ENCODE results near the gene CMIP.

CMIP gene

DNA sequence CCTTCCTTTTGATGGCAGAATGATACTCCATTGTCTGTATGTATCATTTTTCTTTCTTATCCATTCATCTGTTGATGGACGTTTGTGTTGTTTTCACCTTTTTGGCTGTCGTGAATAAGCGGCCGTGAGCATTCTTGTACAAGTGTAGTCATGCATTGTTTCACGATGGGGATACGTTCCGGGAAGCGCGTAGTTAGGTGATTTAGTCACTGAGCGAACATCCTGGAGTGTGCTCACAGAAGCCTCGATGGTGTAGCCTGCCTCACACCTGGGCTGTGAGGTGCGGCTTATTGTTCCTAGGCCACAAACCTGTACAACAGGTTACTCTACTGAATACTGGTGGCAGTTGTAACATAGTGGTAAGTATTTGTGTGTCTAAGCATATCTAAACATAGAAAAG is 136.5 kb downstream of the CMIP start:
- Histone ChIP-seq H3K14ac (ENCODE audit: low read length) (no peak overlapping the region), H3K18ac (ENCODE audit: low read length) (no peak overlapping the region), H2BK120ac (ENCODE audit: insufficient read depth, low read length, poor library complexity) (no peak overlapping the region), H3K9me3 (ENCODE audit: insufficient read depth, low read depth, low read length) (no peaks in the 10 kb centered on the region), H3K9ac (ENCODE audit: low read length) (no peak overlapping the region), H3K36me3 (ENCODE audit: control insufficient read depth in 1 of 2, insufficient read depth in 2 of 2, low read length in 2 of 2) (peaks cover 4 to 5% of the 10 kb centered on the region in 2 experiments), H3K23ac (ENCODE audit: low read length) (no peak overlapping the region), H3K27me3 (ENCODE audit: insufficient read depth, low read length) (no peaks in the 10 kb centered on the region), H3K4ac (ENCODE audit: low read depth, low read length) (no peak overlapping the region), H3K79me2 (ENCODE audit: control insufficient read depth, insufficient read depth, low read length, poor library complexity) (peaks cover 8% of the 10 kb centered on the region), H2AK5ac (ENCODE audit: low read length) (no peak overlapping the region), H3K27ac (ENCODE audit: low read depth, low read length) (peak overlapping the region; percentile 57), H3K4me3 (ENCODE audit: low read depth, low read length) (no peak overlapping the region), H3K79me1 (ENCODE audit: low read length) (peaks cover 27% of the 10 kb centered on the region), H4K8ac (ENCODE audit: low read depth, low read length) (no peak overlapping the region), H2BK5ac (ENCODE audit: low read depth, low read length, poor library complexity) (no peak overlapping the region), H3K4me2 (ENCODE audit: low read length) (no peak overlapping the region), H2AFZ (ENCODE audit: insufficient read depth, low read length, poor library complexity) (no peak overlapping the region), H4K91ac (ENCODE audit: low read depth, low read length) (no peak overlapping the region), H4K12ac (ENCODE audit: low read depth, low read length) (no peak overlapping the region), H3K4me1 (ENCODE audit: control insufficient read depth in 1 of 2, insufficient read depth in 2 of 2, low read length in 2 of 2) (peaks cover 34 to 43% of the 10 kb centered on the region in 2 experiments), H2BK12ac (ENCODE audit: low read length) (no peak overlapping the region)
- no CpG with 5 or more reads among the region's 12 CpGs for WGBS (ENCODE audit: extremely low coverage, insufficient coverage, insufficient read length)
- peak; percentile 99 for DNase-seq

DNA sequence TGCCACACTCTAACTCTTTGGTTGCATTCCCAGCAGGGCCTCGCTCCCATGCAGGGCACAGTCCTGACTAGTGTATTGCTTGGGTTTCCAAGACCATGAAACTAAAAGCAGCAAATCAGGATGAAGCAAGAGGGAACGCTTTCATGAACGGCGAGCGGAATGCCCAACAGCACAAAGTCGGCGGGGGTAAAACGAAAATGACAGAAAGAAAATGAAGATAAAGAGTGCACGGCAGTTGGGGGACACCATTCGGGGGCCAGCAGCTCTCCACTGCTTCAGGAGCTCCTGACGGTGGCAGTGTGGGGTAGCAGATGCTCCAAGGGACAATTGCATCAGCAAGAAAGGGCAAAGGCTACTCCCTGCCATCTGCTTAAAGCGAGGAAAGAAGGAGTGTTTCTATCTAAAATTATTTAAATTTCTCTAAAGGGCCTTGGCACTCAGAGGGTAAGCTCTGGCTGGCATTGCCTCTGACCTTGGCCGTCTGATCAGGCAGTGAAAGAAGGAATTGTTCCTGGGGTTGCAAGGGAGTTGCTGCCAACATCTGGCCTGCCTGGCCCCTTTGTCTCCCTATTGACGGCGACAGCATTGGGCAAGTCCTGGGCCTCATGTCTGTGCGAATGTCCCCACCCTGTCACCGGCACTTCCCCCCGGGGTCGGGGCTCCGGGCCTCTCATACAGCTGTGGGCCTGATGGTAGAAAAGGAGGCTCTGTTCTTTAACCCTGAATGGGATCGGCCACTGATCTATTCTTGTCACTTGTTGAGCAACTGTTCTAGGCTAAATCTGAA is 138.2 kb downstream of the CMIP start:
- peaks cover 4 to 5% of the 10 kb centered on the region in 2 experiments for H3K36me3 ChIP-seq (ENCODE audit: control insufficient read depth in 1 of 2, insufficient read depth in 2 of 2, low read length in 2 of 2)
- peaks cover 11% of the 10 kb centered on the region for H3K79me2 ChIP-seq (ENCODE audit: control insufficient read depth, insufficient read depth, low read length, poor library complexity)
- no peak overlapping the region for H3K27ac ChIP-seq (ENCODE audit: low read depth, low read length)
- H3K9ac ChIP-seq (ENCODE audit: low read length), result no peak overlapping the region
- H3K9me3 ChIP-seq (ENCODE audit: insufficient read depth, low read depth, low read length), result no peaks in the 10 kb centered on the region
- no peaks in the 10 kb centered on the region for H3K27me3 ChIP-seq (ENCODE audit: insufficient read depth, low read length)
- H4K12ac ChIP-seq (ENCODE audit: low read depth, low read length), result no peak overlapping the region
- no peak overlapping the region for H3K4me2 ChIP-seq (ENCODE audit: low read length)
- H3K4ac ChIP-seq (ENCODE audit: low read depth, low read length), result peak overlapping the region; percentile 65
- H3K4me1 ChIP-seq (ENCODE audit: control insufficient read depth in 1 of 2, insufficient read depth in 2 of 2, low read length in 2 of 2), result peaks cover 46 to 55% of the 10 kb centered on the region in 2 experiments
- peak overlapping the region; percentile 15 for H2BK5ac ChIP-seq (ENCODE audit: low read depth, low read length, poor library complexity)
- H2BK120ac ChIP-seq (ENCODE audit: insufficient read depth, low read length, poor library complexity), result peak overlapping the region; percentile 59
- peak in 1 of 2 donors; percentile 24 for DNase-seq
- H4K8ac ChIP-seq (ENCODE audit: low read depth, low read length), result no peak overlapping the region
- no peak overlapping the region for H3K23ac ChIP-seq (ENCODE audit: low read length)
- H3K14ac ChIP-seq (ENCODE audit: low read length), result peak overlapping the region; percentile 59
- H3K18ac ChIP-seq (ENCODE audit: low read length), result peak overlapping the region; percentile 78
- peaks cover 38% of the 10 kb centered on the region for H3K79me1 ChIP-seq (ENCODE audit: low read length)
- peak overlapping the region; percentile 50 for H4K91ac ChIP-seq (ENCODE audit: low read depth, low read length)
- H2AFZ ChIP-seq (ENCODE audit: insufficient read depth, low read length, poor library complexity), result no peak overlapping the region
- peak overlapping the region; percentile 27 for H2BK12ac ChIP-seq (ENCODE audit: low read length)
- H3K4me3 ChIP-seq (ENCODE audit: low read depth, low read length), result no peak overlapping the region
- peak overlapping the region; percentile 49 for H2AK5ac ChIP-seq (ENCODE audit: low read length)
- WGBS (ENCODE audit: extremely low coverage, insufficient coverage, insufficient read length), result no CpG with 5 or more reads among the region's 21 CpGs

DNA sequence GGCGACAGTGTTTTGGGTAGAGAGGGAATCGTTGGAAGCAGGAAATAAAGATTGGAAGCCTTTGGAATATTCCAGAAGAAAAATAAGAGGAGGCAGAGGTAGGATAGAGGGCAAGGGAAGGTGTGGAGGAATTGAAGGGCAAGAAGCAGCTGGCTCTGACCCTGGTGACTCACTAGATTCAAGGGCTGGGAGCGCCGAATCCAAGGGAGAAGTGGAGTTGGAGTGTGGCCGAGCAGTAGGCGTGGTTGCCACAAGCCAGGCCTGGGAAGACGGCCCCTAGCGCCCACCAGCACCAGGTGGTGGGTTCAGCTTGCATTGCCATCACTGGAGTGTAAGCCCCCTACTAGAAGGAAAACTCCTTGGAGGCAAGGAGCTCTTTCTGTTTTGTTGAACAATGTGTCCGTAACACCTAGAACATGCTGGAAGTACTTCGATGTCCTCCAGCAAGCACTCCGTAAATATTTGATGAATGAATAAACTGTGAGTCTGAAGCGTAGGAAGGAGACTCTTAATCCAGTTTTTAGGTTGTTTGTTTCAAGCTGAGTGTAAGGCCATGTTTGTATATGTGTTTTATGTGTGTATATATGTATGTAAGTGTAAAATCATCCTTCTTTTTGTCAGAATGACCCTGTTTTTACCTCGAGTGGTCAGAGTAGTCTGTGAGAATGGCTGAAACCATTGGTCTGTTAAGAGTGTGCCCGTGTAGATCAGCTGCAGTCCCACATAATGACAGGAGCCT is 139.5 kb downstream of the CMIP start:
- H2BK12ac ChIP-seq (ENCODE audit: low read length), result peak overlapping the region; percentile 81
- H4K8ac ChIP-seq (ENCODE audit: low read depth, low read length), result peak overlapping the region; percentile 24
- no CpG with 5 or more reads among the region's 14 CpGs for whole genome bisulfite sequencing (ENCODE audit: extremely low coverage, insufficient coverage, insufficient read length)
- peak overlapping the region; percentile 65 for H2AK5ac ChIP-seq (ENCODE audit: low read length)
- peak overlapping the region; percentile 46 for H4K91ac ChIP-seq (ENCODE audit: low read depth, low read length)
- peaks cover 4 to 6% of the 10 kb centered on the region in 2 experiments for H3K36me3 ChIP-seq (ENCODE audit: control insufficient read depth in 1 of 2, insufficient read depth in 2 of 2, low read length in 2 of 2)
- no peaks in the 10 kb centered on the region for H3K9me3 ChIP-seq (ENCODE audit: insufficient read depth, low read depth, low read length)
- H2BK120ac ChIP-seq (ENCODE audit: insufficient read depth, low read length, poor library complexity), result no peak overlapping the region
- no peak overlapping the region for H4K12ac ChIP-seq (ENCODE audit: low read depth, low read length)
- peak overlapping the region; percentile 53 for H3K14ac ChIP-seq (ENCODE audit: low read length)
- H3K27me3 ChIP-seq (ENCODE audit: insufficient read depth, low read length), result no peaks in the 10 kb centered on the region
- H3K27ac ChIP-seq (ENCODE audit: low read depth, low read length), result no peak overlapping the region
- no peak overlapping the region for H3K4me2 ChIP-seq (ENCODE audit: low read length)
- H3K18ac ChIP-seq (ENCODE audit: low read length), result peak overlapping the region; percentile 65
- H3K9ac ChIP-seq (ENCODE audit: low read length), result no peak overlapping the region
- no peak overlapping the region for H2BK5ac ChIP-seq (ENCODE audit: low read depth, low read length, poor library complexity)
- H3K4me1 ChIP-seq (ENCODE audit: control insufficient read depth in 1 of 2, insufficient read depth in 2 of 2, low read length in 2 of 2), result peaks cover 48 to 61% of the 10 kb centered on the region in 2 experiments
- H3K4me3 ChIP-seq (ENCODE audit: low read depth, low read length), result no peak overlapping the region
- peak in 1 of 2 donors; percentile 59 for DNase-seq
- no peak overlapping the region for H3K23ac ChIP-seq (ENCODE audit: low read length)
- H3K79me1 ChIP-seq (ENCODE audit: low read length), result peaks cover 44% of the 10 kb centered on the region
- H2AFZ ChIP-seq (ENCODE audit: insufficient read depth, low read length, poor library complexity), result no peak overlapping the region
- H3K79me2 ChIP-seq (ENCODE audit: control insufficient read depth, insufficient read depth, low read length, poor library complexity), result peaks cover 12% of the 10 kb centered on the region
- H3K4ac ChIP-seq (ENCODE audit: low read depth, low read length), result peak overlapping the region; percentile 44

DNA sequence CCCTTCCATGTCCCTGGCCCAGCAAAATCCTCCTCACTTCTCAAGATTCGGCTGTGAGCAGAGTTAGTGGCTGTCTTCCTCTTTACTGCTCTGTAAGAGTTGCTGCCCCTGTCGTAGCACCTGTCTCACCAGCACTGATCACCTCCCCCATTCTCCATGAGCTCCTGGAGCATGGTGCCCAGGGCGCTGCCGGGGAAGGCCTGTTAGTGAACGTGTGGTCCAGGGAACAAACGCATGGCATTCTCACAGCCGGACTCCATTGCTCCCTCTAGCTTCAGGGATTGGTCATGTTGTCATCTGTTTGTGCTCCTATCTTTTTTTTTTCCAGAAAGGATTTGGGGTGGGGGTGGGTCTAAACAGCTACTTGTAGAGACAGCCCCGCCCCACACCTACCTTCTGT is 141.2 kb downstream of the CMIP start:
- Histone ChIP-seq H3K79me1 (ENCODE audit: low read length) (peaks cover 39% of the 10 kb centered on the region), H3K18ac (ENCODE audit: low read length) (peak overlapping the region; percentile 86), H4K91ac (ENCODE audit: low read depth, low read length) (peak overlapping the region; percentile 82), H2BK5ac (ENCODE audit: low read depth, low read length, poor library complexity) (peak overlapping the region; percentile 82), H3K14ac (ENCODE audit: low read length) (peak overlapping the region; percentile 87), H3K4ac (ENCODE audit: low read depth, low read length) (no peak overlapping the region), H2BK120ac (ENCODE audit: insufficient read depth, low read length, poor library complexity) (peak overlapping the region; percentile 73), H3K79me2 (ENCODE audit: control insufficient read depth, insufficient read depth, low read length, poor library complexity) (peaks cover 12% of the 10 kb centered on the region), H2AK5ac (ENCODE audit: low read length) (peak overlapping the region; percentile 78), H3K23ac (ENCODE audit: low read length) (no peak overlapping the region), H4K12ac (ENCODE audit: low read depth, low read length) (peak overlapping the region; percentile 34), H3K4me2 (ENCODE audit: low read length) (peak overlapping the region; percentile 0), H2BK12ac (ENCODE audit: low read length) (peak overlapping the region; percentile 82), H3K27me3 (ENCODE audit: insufficient read depth, low read length) (no peaks in the 10 kb centered on the region), H2AFZ (ENCODE audit: insufficient read depth, low read length, poor library complexity) (no peak overlapping the region), H3K4me1 (ENCODE audit: control insufficient read depth in 1 of 2, insufficient read depth in 2 of 2, low read length in 2 of 2) (peaks cover 42 to 60% of the 10 kb centered on the region in 2 experiments), H3K27ac (ENCODE audit: low read depth, low read length) (peak overlapping the region; percentile 96), H3K4me3 (ENCODE audit: low read depth, low read length) (no peak overlapping the region), H4K8ac (ENCODE audit: low read depth, low read length) (peak overlapping the region; percentile 56), H3K9ac (ENCODE audit: low read length) (no peak overlapping the region), H3K9me3 (ENCODE audit: insufficient read depth, low read depth, low read length) (no peaks in the 10 kb centered on the region), H3K36me3 (ENCODE audit: control insufficient read depth in 1 of 2, insufficient read depth in 2 of 2, low read length in 2 of 2) (peaks cover 7% of the 10 kb centered on the region in 2 experiments)
- DNase-seq, result peak in 1 of 2 donors; percentile 72
- WGBS (ENCODE audit: extremely low coverage, insufficient coverage, insufficient read length), result no CpG with 5 or more reads among the region's 8 CpGs

Data from trophoblast cell (in vitro differentiated cells and primary cell).